Esophagus (tissue), 2 donors: ENCODE results near the gene GAS2L1. TPM values are rescaled to one million over a fixed set of nuclear protein-coding genes. Genes with fewer than 3 reads are reported as not detected.

ENCODE experiments used
- H3K27ac ChIP-seq, 2 donors: one replicate each; pipeline ENCODE4 v1.5.1; 2013; ENCODE audit warnings: low read depth in 2 of 2, mild to moderate bottlenecking in 2 of 2, inconsistent platforms in 1 of 2, low read length in 1 of 2, moderate library complexity in 1 of 2
- H3K27me3 ChIP-seq, 2 donors: one replicate each; pipeline ENCODE4 v1.6.1; 2013; ENCODE audit warnings: low read length in 2 of 2, control low read depth in 1 of 2, mild to moderate bottlenecking in 1 of 2; ENCODE audit not compliant: insufficient read depth in 2 of 2, control insufficient read depth in 1 of 2
- H3K36me3 ChIP-seq, 2 donors: one replicate each; pipeline ENCODE4 v1.6.1; 2013; ENCODE audit warnings: low read length in 1 of 2; ENCODE audit not compliant: control insufficient read depth in 2 of 2, insufficient read depth in 2 of 2
- H3K4me1 ChIP-seq, 2 donors: one replicate each; pipeline ENCODE4 v1.6.1; 2013; ENCODE audit warnings: low read length in 1 of 2; ENCODE audit not compliant: control insufficient read depth in 2 of 2, insufficient read depth in 2 of 2
- H3K4me3 ChIP-seq, 2 donors: one replicate each; pipeline ENCODE4 v1.5.1; 2013; ENCODE audit warnings: low read length in 2 of 2, mild to moderate bottlenecking in 2 of 2, low read depth in 1 of 2, moderate library complexity in 1 of 2
- H3K9me3 ChIP-seq, 2 donors: one replicate each; pipeline ENCODE4 v1.6.1; 2013; ENCODE audit warnings: mild to moderate bottlenecking in 2 of 2, low read depth in 1 of 2, low read length in 1 of 2, moderate library complexity in 1 of 2; ENCODE audit not compliant: control insufficient read depth in 2 of 2, insufficient read depth in 1 of 2
- WGBS, 2 donors: extraction: QIAGEN DNeasy Blood & Tissue Kit; methylation state at CpG; one replicate each; pipeline ENCODE4 v1.1.7; 2013; 5-methylcytosine and 5-hydroxymethylcytosine counted together
- polyA plus RNA-seq, 2 donors: library from polyadenylated mRNA; stranded (reverse); fragments of 200-250 nt; gene quantifications; one replicate each; pipeline ENCODE4 v1.2.3, GENCODE V29; 2013
- donor health status: healthy with polysubstance abuse.
- donor health status: Bipolar disorder and iron deficiency.

Gene GAS2L1
- polyA plus RNA-seq, 2 donors: 24.3 to 25.2 TPM

DNA sequence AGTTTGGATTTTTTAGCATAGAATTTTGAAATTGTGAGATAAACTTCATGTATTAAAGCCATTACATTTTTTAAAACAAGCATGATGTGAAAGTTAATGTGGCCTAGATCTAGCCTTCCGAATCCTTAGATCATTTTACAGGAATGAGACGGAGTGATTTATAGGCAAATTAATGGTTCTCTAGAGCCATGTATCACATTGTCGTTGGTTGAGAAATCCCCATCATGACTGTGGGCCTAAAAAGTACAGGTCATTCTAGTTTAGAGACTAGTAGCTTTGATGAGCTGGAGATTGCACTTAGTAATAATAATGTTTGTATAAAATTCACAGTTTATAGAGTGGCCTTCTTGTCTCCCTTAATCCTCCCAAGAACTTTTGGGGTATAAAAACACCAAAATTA lies 31.3 kb upstream of the GAS2L1 start:
- Histone ChIP-seq H3K4me3 (no peak overlapping the region), H3K27me3 (no peaks in the 10 kb centered on the region), H3K27ac (no peak overlapping the region), H3K9me3 (no peaks in the 10 kb centered on the region), H3K36me3 (peaks cover 15 to 19% of the 10 kb centered on the region in 2 donors), H3K4me1 (peaks cover 0 to 5% of the 10 kb centered on the region in 2 donors)
- 59 to 65% methylated on average over 3 of the region's 3 CpGs for WGBS, 2 donors

DNA sequence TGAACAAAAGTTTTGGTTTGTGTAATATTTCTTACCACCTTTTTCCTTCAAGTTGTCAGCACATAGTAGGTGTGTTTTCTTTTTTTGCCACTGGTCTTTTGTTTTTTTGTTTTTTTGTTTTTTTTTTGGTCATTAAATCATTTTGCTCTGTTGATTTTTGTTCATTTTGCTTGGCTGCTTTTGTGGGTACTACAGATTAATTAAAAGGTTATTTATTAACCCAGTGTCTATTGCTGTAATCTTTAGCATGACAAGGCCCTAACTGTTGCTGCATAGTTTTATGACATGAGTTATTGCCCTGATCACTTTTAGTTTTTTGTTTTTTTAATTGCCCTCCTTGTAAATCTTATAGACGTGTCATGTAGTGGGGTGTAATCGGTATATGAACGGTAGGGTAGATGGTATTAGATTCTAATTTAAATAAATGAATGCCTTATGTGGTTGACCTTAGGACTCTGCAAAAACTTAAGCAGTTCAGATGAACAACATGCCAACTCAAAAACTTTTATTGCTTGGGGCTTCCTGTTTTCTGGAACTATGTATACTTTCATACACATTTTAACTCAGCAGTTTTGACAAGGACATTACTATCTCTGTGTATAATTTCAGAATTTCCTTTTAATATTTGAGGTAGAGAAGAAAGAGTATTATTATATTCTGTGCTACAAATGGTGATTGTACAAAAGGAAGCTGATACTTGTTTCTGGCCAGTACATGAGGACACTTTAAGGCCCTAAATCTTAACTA lies 30.5 kb upstream of the GAS2L1 start:
- H3K4me3 ChIP-seq: no peak overlapping the region
- H3K36me3 ChIP-seq: peaks cover 15 to 20% of the 10 kb centered on the region in 2 donors
- no peak overlapping the region for H3K27ac ChIP-seq
- 57 to 76% methylated on average over 3 of the region's 3 CpGs for WGBS, 2 donors
- no peaks in the 10 kb centered on the region for H3K9me3 ChIP-seq
- H3K27me3 ChIP-seq: no peaks in the 10 kb centered on the region
- peaks cover 0 to 3% of the 10 kb centered on the region in 2 donors for H3K4me1 ChIP-seq

DNA sequence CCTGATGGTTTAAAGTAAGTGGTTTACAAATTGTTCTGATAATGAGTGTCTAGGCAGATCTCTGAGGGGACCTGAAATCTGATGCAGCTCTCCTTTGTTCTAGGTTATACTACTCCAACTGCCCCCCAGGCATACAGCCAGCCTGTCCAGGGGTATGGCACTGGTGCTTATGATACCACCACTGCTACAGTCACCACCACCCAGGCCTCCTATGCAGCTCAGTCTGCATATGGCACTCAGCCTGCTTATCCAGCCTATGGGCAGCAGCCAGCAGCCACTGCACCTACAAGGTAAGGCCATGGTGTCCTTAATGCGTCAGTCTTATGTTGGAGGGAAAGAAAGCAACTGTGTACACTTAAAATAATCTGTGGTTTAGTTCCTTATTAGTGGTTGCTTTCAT lies 28.5 kb upstream of the GAS2L1 start:
- 88 to 94% methylated on average over 1 of the region's 1 CpG for WGBS, 2 donors
- Histone ChIP-seq H3K27ac (no peak overlapping the region), H3K4me3 (no peak overlapping the region), H3K4me1 (peaks cover 0 to 3% of the 10 kb centered on the region in 2 donors), H3K36me3 (peaks cover 15 to 24% of the 10 kb centered on the region in 2 donors), H3K9me3 (no peaks in the 10 kb centered on the region), H3K27me3 (no peaks in the 10 kb centered on the region)

DNA sequence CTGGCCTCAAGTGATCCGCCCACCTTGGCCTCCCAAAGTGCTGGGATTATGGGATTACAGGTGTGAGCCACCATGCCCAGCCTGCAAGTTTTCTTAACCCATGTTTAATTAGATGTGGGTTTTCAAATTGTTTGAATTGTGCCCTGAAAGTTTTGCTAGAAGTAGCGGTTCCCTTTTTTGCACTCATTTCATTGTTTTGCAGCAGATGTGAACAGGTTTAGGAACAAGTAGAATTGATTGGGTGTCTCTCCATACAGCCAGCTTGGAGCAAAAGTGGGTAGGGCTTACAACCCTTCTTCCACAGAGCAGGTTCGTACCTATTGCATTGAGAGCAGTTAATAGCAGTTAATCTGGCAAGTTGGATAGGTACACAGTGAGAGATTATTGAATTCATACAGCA lies 22.3 kb upstream of the GAS2L1 start:
- Histone ChIP-seq H3K9me3 (no peaks in the 10 kb centered on the region), H3K4me3 (no peak overlapping the region), H3K4me1 (no peaks in the 10 kb centered on the region), H3K27me3 (no peaks in the 10 kb centered on the region), H3K36me3 (peaks cover 17 to 20% of the 10 kb centered on the region in 2 donors), H3K27ac (no peak overlapping the region)
- 91 to 92% methylated on average over 3 of the region's 3 CpGs for WGBS, 2 donors

DNA sequence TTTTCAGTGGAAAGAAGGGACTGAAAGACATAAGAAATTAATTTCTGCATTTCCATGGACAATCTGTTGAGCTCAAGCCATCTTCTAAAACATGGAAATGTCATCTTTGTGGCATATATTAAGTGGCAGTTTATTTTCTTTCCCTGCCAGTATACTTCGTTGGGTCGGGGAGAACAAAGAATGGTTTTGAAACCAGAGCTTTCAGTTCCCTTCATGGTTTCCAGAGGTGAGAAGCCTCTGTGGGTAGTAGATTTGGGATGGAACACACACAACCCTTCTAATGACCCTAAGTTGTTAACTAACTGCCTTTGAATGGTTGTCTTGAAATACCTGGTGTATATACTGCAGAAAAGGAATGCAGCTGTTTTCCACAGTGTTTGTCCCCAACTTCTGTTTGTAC lies 17.6 kb upstream of the GAS2L1 start:
- Histone ChIP-seq H3K4me3 (no peak overlapping the region), H3K27ac (no peak overlapping the region), H3K27me3 (no peaks in the 10 kb centered on the region), H3K9me3 (no peaks in the 10 kb centered on the region), H3K36me3 (peaks cover 18 to 26% of the 10 kb centered on the region in 2 donors), H3K4me1 (no peaks in the 10 kb centered on the region)
- WGBS, 2 donors: 26 to 29% methylated on average over 2 of the region's 2 CpGs

DNA sequence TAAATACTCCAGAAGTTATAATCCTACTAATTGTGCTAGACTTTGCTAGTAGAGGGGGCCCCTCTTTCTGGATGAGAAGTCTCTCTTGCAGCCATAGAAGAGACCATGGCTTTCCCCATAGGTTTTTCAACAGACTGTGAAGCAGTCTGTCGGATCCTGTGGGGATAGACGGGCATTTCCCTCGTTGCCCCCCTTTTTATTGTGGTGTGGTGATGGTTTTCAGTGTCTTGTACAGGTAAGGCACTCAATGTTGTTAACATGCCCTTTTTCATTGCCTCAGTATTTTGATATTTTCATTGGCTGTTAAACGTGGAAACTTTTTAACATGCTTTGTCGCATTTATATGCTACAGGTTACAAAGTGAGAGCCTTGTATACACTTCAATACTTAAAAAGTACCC lies 16.4 kb upstream of the GAS2L1 start:
- no peaks in the 10 kb centered on the region for H3K27me3 ChIP-seq

DNA sequence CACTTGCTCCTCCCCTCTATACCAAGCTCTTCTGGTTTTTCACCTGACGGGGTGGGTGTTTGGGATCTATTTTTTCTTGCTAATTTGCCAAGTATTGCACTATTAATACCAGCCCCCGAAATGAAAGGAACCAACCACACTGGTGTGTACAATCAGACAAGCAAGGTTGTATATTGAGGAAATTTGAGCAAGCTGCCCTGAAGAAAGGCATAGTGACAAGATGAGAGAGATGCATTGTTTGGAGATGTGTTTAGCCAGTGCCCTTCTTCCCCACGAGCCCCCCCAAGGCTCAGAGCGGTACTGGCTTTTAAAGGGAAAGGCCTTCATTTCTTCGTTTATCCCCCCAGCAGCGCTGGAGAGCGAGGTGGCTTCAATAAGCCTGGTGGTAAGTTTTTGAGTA lies 15.2 kb upstream of the GAS2L1 start:
- Histone ChIP-seq H3K9me3 (no peaks in the 10 kb centered on the region), H3K4me3 (no peak overlapping the region), H3K27ac (no peak overlapping the region), H3K36me3 (peaks cover 22 to 26% of the 10 kb centered on the region in 2 donors), H3K4me1 (no peaks in the 10 kb centered on the region), H3K27me3 (no peaks in the 10 kb centered on the region)
- 70 to 75% methylated on average over 7 of the region's 7 CpGs for WGBS, 2 donors

More for the DNA sequence above, 16.4 kb upstream of the GAS2L1 start:
- no peak overlapping the region for H3K4me3 ChIP-seq
- H3K36me3 ChIP-seq: peaks cover 20 to 21% of the 10 kb centered on the region in 2 donors
- H3K27ac ChIP-seq: no peak overlapping the region
- no peaks in the 10 kb centered on the region for H3K9me3 ChIP-seq
- H3K4me1 ChIP-seq: no peaks in the 10 kb centered on the region
- 61 to 67% methylated on average over 5 of the region's 5 CpGs for WGBS, 2 donors

DNA sequence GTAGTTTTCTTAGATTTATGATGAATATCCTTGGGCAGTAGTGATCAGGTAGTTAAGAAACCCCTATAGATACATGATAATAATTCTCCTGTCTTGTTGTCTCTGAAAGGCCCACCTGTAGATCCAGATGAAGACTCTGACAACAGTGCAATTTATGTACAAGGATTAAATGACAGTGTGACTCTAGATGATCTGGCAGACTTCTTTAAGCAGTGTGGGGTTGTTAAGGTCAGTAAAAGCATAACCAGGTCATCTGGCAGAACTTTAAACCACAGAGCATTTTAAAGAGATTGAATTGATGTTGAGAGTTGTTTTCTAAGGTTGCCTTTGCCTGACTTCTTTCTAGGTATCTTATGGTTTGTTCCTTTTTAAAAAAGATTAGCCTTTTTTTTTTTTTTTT lies 14.1 kb upstream of the GAS2L1 start:
- no peaks in the 10 kb centered on the region for H3K4me1 ChIP-seq
- H3K9me3 ChIP-seq: no peaks in the 10 kb centered on the region
- peaks cover 26 to 29% of the 10 kb centered on the region in 2 donors for H3K36me3 ChIP-seq
- no peak overlapping the region for H3K27ac ChIP-seq
- no peaks in the 10 kb centered on the region for H3K27me3 ChIP-seq
- no peak overlapping the region for H3K4me3 ChIP-seq

DNA sequence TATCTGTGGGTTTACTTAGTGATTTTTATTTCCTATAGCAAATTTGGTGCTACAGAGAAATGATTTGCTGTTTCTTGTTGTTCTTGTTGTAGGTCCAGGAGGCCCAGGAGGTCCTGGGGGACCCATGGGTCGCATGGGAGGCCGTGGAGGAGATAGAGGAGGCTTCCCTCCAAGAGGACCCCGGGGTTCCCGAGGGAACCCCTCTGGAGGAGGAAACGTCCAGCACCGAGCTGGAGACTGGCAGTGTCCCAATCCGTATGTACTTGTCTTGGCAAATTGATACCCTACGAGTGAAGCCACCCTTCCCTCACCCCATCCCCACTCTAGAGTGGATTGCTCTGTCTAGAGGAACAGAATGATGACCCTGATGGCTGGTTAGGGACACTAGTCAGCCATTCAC lies 7.8 kb upstream of the GAS2L1 start:
- Histone ChIP-seq H3K36me3 (peaks cover 16 to 44% of the 10 kb centered on the region in 2 donors), H3K4me3 (no peak overlapping the region), H3K27me3 (no peaks in the 10 kb centered on the region), H3K9me3 (no peaks in the 10 kb centered on the region), H3K27ac (no peak overlapping the region), H3K4me1 (peaks cover 0 to 4% of the 10 kb centered on the region in 2 donors)
- 74 to 83% methylated on average over 8 of the region's 8 CpGs for WGBS, 2 donors
